Aorta (tissue), 5 donors: ENCODE measurements around the gene MYO3B. TPM values are rescaled to one million over a fixed set of nuclear protein-coding genes. Genes with fewer than 3 reads are reported as not detected.

Experiments
- ATAC-seq: fragments of 200-7000 bp; cut with Tn5 transposase; one replicate; pipeline ENCODE4 v1.9.1; 2022; ENCODE audit warnings: moderate library complexity; ENCODE audit not compliant: low FRiP score
- DNase-seq, 2 donors: peaks; one replicate each; pipeline ENCODE4 v3.0.0-alpha.2; 2020
- H3K27ac ChIP-seq, 2 donors: one replicate each; pipeline ENCODE4 v1.5.1; 2013; ENCODE audit warnings: low read length in 2 of 2, mild to moderate bottlenecking in 2 of 2, moderate library complexity in 2 of 2, control low read depth in 1 of 2, inconsistent platforms in 1 of 2, low read depth in 1 of 2
- H3K27me3 ChIP-seq, 2 donors: one replicate each; pipeline ENCODE4 v1.6.1; 2013; ENCODE audit warnings: control low read depth in 1 of 2, low read length in 1 of 2, mild to moderate bottlenecking in 1 of 2, moderate library complexity in 1 of 2; ENCODE audit not compliant: insufficient read depth in 2 of 2, control insufficient read depth in 1 of 2
- H3K36me3 ChIP-seq, 2 donors: one replicate each; pipeline ENCODE4 v1.6.1; 2013; ENCODE audit warnings: control low read depth in 1 of 2, low read length in 1 of 2, mild to moderate bottlenecking in 1 of 2; ENCODE audit not compliant: insufficient read depth in 2 of 2, control insufficient read depth in 1 of 2
- H3K4me1 ChIP-seq, 2 donors: one replicate each; pipeline ENCODE4 v1.6.1; 2013; ENCODE audit warnings: low read length in 2 of 2, control low read depth in 1 of 2, mild to moderate bottlenecking in 1 of 2, moderate library complexity in 1 of 2; ENCODE audit not compliant: insufficient read depth in 2 of 2, control insufficient read depth in 1 of 2
- H3K4me3 ChIP-seq, 2 donors: one replicate each; pipeline ENCODE4 v1.5.1; 2013; ENCODE audit warnings: low read length in 2 of 2, control low read depth in 1 of 2, mild to moderate bottlenecking in 1 of 2
- H3K9me3 ChIP-seq: one replicate; pipeline ENCODE4 v1.6.1; 2013; ENCODE audit warnings: mild to moderate bottlenecking, low read length; ENCODE audit not compliant: control insufficient read depth
- WGBS, 2 donors: extraction: QIAGEN DNeasy Blood & Tissue Kit; methylation state at CpG; one replicate each; pipeline ENCODE4 v1.1.7; 2013; 5-methylcytosine and 5-hydroxymethylcytosine counted together
- intact Hi-C, 2 donors: fragments of 100-400 bp; cut with DNase I; formaldehyde crosslinking; loops; one replicate each; pipeline versions ENCODE4 v1.14.2 to v1.15.0; 2022
- polyA plus RNA-seq, 2 donors: library from polyadenylated mRNA; stranded (reverse); fragments of 200-250 nt; gene quantifications; one replicate each; pipeline ENCODE4 v1.2.3, GENCODE V29; 2013
- total RNA-seq, 2 donors: library from RNA; stranded (reverse); fragmentation: NEBNext Ultra II Directional; extraction: Animal tissue kit (Norgen Biotek cat#: 25700); gene quantifications; one replicate each; pipeline ENCODE4 v1.2.1, GENCODE V29; 2021
- donor health status: healthy with polysubstance abuse.
- donor health status: Bipolar disorder and iron deficiency.
- donor health status: DM: no; HTN: no; CAD: no.
- donor health status: DM: no; HTN: no; CAD: no.
- donor health status: DM: yes; HTN: yes; CAD: no.

MYO3B gene
- total and polyA plus RNA-seq, 4 donors = 0.05 to 0.32 TPM; not detected in 2

GRCh38 chr2:170244555-170244954 lies 66.6 kb downstream of the MYO3B start:
- 81 to 83% methylated on average over 4 of the region's 4 CpGs for WGBS, 2 donors
- Histone ChIP-seq H3K4me3 (no peak overlapping the region), H3K9me3 (peaks cover 2% of the 10 kb centered on the region), H3K36me3 (no peaks in the 10 kb centered on the region), H3K4me1 (no peaks in the 10 kb centered on the region), H3K27ac (no peak overlapping the region), H3K27me3 (no peaks in the 10 kb centered on the region)
- DNase-seq (no peak), ATAC-seq (no peak)
- intact Hi-C loops = no loop called here

GRCh38 chr2:170245312-170245711 lies 67.4 kb downstream of the MYO3B start:
- Histone ChIP-seq H3K36me3 (no peaks in the 10 kb centered on the region), H3K27ac (no peak overlapping the region), H3K9me3 (peaks cover 2% of the 10 kb centered on the region), H3K4me1 (no peaks in the 10 kb centered on the region), H3K27me3 (no peaks in the 10 kb centered on the region), H3K4me3 (no peak overlapping the region)
- WGBS, 2 donors = 91 to 93% methylated on average over 3 of the region's 3 CpGs
- intact Hi-C loops = no loop called here
- DNase-seq = no peak
- no peak for ATAC-seq

- DNase-seq (no peak), ATAC-seq (no peak)
- H3K27me3 ChIP-seq = no peaks in the 10 kb centered on the region
- H3K27ac ChIP-seq = no peak overlapping the region
- whole genome bisulfite sequencing, 2 donors = 86 to 91% methylated on average over 3 of the region's 3 CpGs
- no peaks in the 10 kb centered on the region for H3K36me3 ChIP-seq
- intact Hi-C loops = no loop called here
- H3K4me3 ChIP-seq = no peak overlapping the region
- peaks cover 0 to 2% of the 10 kb centered on the region in 2 donors for H3K4me1 ChIP-seq
- peaks cover 2% of the 10 kb centered on the region for H3K9me3 ChIP-seq
These were observed 69.4 kb downstream of the MYO3B start for GRCh38 chr2:170247333-170247732.

- Histone ChIP-seq H3K9me3 (peaks cover 2% of the 10 kb centered on the region), H3K27ac (no peak overlapping the region), H3K4me3 (no peak overlapping the region), H3K36me3 (no peaks in the 10 kb centered on the region), H3K4me1 (peaks cover 0 to 2% of the 10 kb centered on the region in 2 donors), H3K27me3 (no peaks in the 10 kb centered on the region)
- ATAC-seq = no peak
- intact Hi-C loops = no loop called here
- DNase-seq = no peak
- WGBS, 2 donors = 69 to 76% methylated on average over 1 of the region's 1 CpG
These were observed 70.0 kb downstream of the MYO3B start for GRCh38 chr2:170247882-170248393.

GRCh38 chr2:170248574-170249393 lies 70.8 kb downstream of the MYO3B start:
- 70% methylated on average over 4 of the region's 4 CpGs for WGBS, 2 donors

GRCh38 chr2:170249761-170250160 lies 71.8 kb downstream of the MYO3B start:
- H3K27me3 ChIP-seq = no peaks in the 10 kb centered on the region
- ATAC-seq (no peak), DNase-seq (no peak)
- no peak overlapping the region for H3K4me3 ChIP-seq
- peaks cover 2% of the 10 kb centered on the region for H3K9me3 ChIP-seq
- H3K36me3 ChIP-seq = no peaks in the 10 kb centered on the region
- intact Hi-C loops = no loop called here
- 61 to 66% methylated on average over 2 of the region's 2 CpGs for WGBS, 2 donors
- peaks cover 0 to 2% of the 10 kb centered on the region in 2 donors for H3K4me1 ChIP-seq
- H3K27ac ChIP-seq = no peak overlapping the region

More at GRCh38 chr2:170248574-170249393, 70.8 kb downstream of the MYO3B start:
- Histone ChIP-seq H3K27me3 (no peaks in the 10 kb centered on the region), H3K36me3 (no peaks in the 10 kb centered on the region), H3K9me3 (peaks cover 2% of the 10 kb centered on the region), H3K27ac (no peak overlapping the region), H3K4me3 (no peak overlapping the region), H3K4me1 (peaks cover 0 to 2% of the 10 kb centered on the region in 2 donors)
- intact Hi-C loops = no loop called here
- no peak for DNase-seq
- no peak for ATAC-seq

GRCh38 chr2:170250584-170250983 lies 72.6 kb downstream of the MYO3B start:
- Histone ChIP-seq H3K27me3 (no peaks in the 10 kb centered on the region), H3K36me3 (no peaks in the 10 kb centered on the region), H3K9me3 (peaks cover 2% of the 10 kb centered on the region), H3K27ac (no peak overlapping the region), H3K4me3 (no peak overlapping the region), H3K4me1 (peaks cover 0 to 2% of the 10 kb centered on the region in 2 donors)
- intact Hi-C loops = no loop called here
- 82 to 89% methylated on average over 6 of the region's 6 CpGs for WGBS, 2 donors
- no peak for DNase-seq
- no peak for ATAC-seq

- Histone ChIP-seq H3K27me3 (no peaks in the 10 kb centered on the region), H3K36me3 (no peaks in the 10 kb centered on the region)
These were observed 74.5 kb downstream of the MYO3B start for GRCh38 chr2:170252414-170252813.

GRCh38 chr2:170253721-170254230 lies 75.8 kb downstream of the MYO3B start:
- ATAC-seq (no peak), DNase-seq (no peak)
- no peak overlapping the region for H3K27ac ChIP-seq
- intact Hi-C loops = no loop called here
- no peaks in the 10 kb centered on the region for H3K27me3 ChIP-seq
- 53 to 60% methylated on average over 6 of the region's 6 CpGs for WGBS, 2 donors
- no peaks in the 10 kb centered on the region for H3K9me3 ChIP-seq
- H3K4me1 ChIP-seq = peaks cover 0 to 2% of the 10 kb centered on the region in 2 donors
- no peaks in the 10 kb centered on the region for H3K36me3 ChIP-seq
- no peak overlapping the region for H3K4me3 ChIP-seq

More at GRCh38 chr2:170252414-170252813, 74.5 kb downstream of the MYO3B start:
- H3K9me3 ChIP-seq = peaks cover under 1% of the 10 kb centered on the region
- intact Hi-C loops = no loop called here
- peaks cover 0 to 2% of the 10 kb centered on the region in 2 donors for H3K4me1 ChIP-seq
- H3K4me3 ChIP-seq = no peak overlapping the region
- no peak for DNase-seq
- H3K27ac ChIP-seq = no peak overlapping the region
- no peak for ATAC-seq
